SU-DHL-6 (cell line): ENCODE data around the gene MRPL42.

ENCODE experiments used
- H2AFZ ChIP-seq: fragments of 200-600 bp; sonication (generic); 2 replicates; pipeline ENCODE4 v1.6.1; 2014; ENCODE audit warnings: low read depth, mild to moderate bottlenecking, moderate library complexity, mixed read lengths, antibody characterized with exemption, low read length; ENCODE audit not compliant: severe bottlenecking
- H3F3A ChIP-seq: fragments of 200-600 bp; shearing (Covaris generic); 2 replicates; pipeline ENCODE4 v1.6.0; 2016; ENCODE audit warnings: antibody characterized with exemption, mild to moderate bottlenecking; ENCODE audit not compliant: insufficient read depth
- H3K27ac ChIP-seq: fragments of 200-600 bp; sonication (generic); 2 replicates; pipeline ENCODE4 v1.5.1; 2016; ENCODE audit warnings: low read depth, mild to moderate bottlenecking, low read length, moderate library complexity, mixed read lengths
- H3K27me3 ChIP-seq: fragments of 200-600 bp; sonication (generic), shearing (Covaris generic); 2 replicates; pipeline ENCODE4 v1.6.0; 2014; ENCODE audit warnings: mild to moderate bottlenecking, low read length
- H3K36me3 ChIP-seq: fragments of 200-600 bp; sonication (generic); 2 replicates; pipeline ENCODE4 v1.6.1; 2014; ENCODE audit warnings: mild to moderate bottlenecking, low read length, mixed read lengths
- H3K4me2 ChIP-seq: fragments of 300-600, 200-600 bp; shearing (Covaris generic), sonication (generic); 2 replicates; pipeline ENCODE4 v1.6.0; 2014; ENCODE audit warnings: low read length, low read depth, mild to moderate bottlenecking; ENCODE audit not compliant: poor library complexity, severe bottlenecking
- H3K4me3 ChIP-seq: fragments of 200-600 bp; sonication (generic); 2 replicates; pipeline ENCODE4 v1.5.1; 2014; ENCODE audit warnings: antibody characterized with exemption, low read length, mild to moderate bottlenecking, mixed read lengths; ENCODE audit not compliant: insufficient read depth, poor library complexity, severe bottlenecking
- H3K79me2 ChIP-seq: fragments of 200-600 bp; sonication (generic); 2 replicates; pipeline ENCODE4 v1.6.1; 2014; ENCODE audit warnings: mild to moderate bottlenecking, low read length, moderate library complexity; ENCODE audit not compliant: insufficient read depth
- H3K9ac ChIP-seq: fragments of 200-600 bp; sonication (generic); 2 replicates; pipeline ENCODE4 v1.7.0; 2014; ENCODE audit warnings: mild to moderate bottlenecking, low read length
- H3K9me2 ChIP-seq: fragments of 200-600 bp; sonication (generic); replicated peaks from 2 replicates; pipeline ENCODE4 v1.6.1; 2014; ENCODE audit warnings: low read length; ENCODE audit not compliant: insufficient read depth
- H3K9me3 ChIP-seq: fragments of 200-600 bp; sonication (generic); 2 replicates; pipeline ENCODE4 v1.6.1; 2014; ENCODE audit warnings: low read length, mixed read lengths; ENCODE audit not compliant: insufficient read depth
- H4K20me1 ChIP-seq: fragments of 200-600 bp; sonication (generic); 2 replicates; pipeline ENCODE4 v1.6.1; 2014; ENCODE audit warnings: low read depth, mild to moderate bottlenecking, antibody characterized with exemption, low read length, moderate library complexity, mixed read lengths
- EZH2phosphoT487 ChIP-seq: fragments of 200-600 bp; sonication (generic), shearing (Covaris generic); conservative IDR thresholded peaks from 2 replicates; pipeline ENCODE4 v1.6.1; 2018; ENCODE audit warnings: mild to moderate bottlenecking, antibody characterized with exemption, low read length, moderate library complexity, mixed read lengths
- TF ChIP-seq, protein P1 (sequence below): fragments of 200-600 bp; sonication (generic); IDR thresholded peaks from one replicate; pipeline ENCODE4 v1.5.1; 2017; ENCODE audit warnings: antibody characterized with exemption, mild to moderate bottlenecking, low read length, moderate library complexity; ENCODE audit not compliant: insufficient read depth, poor library complexity, severe bottlenecking

Gene MRPL42

DNA sequence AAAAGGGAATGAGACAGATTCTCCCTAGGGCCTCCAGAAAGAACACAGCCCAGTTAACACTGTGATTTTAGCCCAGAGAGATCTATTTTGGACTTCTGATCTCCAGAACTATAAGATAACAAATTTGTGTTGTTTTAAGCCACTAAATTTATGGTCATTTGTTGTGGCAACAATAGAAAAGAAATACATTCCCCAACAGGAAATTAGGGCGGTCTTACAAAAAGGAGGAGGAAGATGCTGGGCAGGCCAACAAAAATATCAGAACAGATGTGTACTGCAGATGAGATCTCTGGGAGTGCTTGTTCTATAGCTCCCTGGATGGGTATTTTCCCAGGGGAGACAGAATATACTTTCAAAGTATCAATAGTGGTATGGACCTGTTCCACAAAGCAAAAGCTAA, 73.2 kb downstream of the MRPL42 start:
- Histone ChIP-seq H3K36me3 (no peaks in the 10 kb centered on the region), H3K9me3 (no peaks in the 10 kb centered on the region), H3K79me2 (no peaks in the 10 kb centered on the region), H3K27ac (no peak overlapping the region), H3K27me3 (no peaks in the 10 kb centered on the region), H3K9ac (no peak overlapping the region), H4K20me1 (no peaks in the 10 kb centered on the region), H3F3A (no peaks in the 10 kb centered on the region), H3K9me2 (no peaks in the 10 kb centered on the region), H2AFZ (no peak overlapping the region), H3K4me3 (no peak overlapping the region), H3K4me2 (no peak overlapping the region)
- TF ChIP-seq, protein P1, sequence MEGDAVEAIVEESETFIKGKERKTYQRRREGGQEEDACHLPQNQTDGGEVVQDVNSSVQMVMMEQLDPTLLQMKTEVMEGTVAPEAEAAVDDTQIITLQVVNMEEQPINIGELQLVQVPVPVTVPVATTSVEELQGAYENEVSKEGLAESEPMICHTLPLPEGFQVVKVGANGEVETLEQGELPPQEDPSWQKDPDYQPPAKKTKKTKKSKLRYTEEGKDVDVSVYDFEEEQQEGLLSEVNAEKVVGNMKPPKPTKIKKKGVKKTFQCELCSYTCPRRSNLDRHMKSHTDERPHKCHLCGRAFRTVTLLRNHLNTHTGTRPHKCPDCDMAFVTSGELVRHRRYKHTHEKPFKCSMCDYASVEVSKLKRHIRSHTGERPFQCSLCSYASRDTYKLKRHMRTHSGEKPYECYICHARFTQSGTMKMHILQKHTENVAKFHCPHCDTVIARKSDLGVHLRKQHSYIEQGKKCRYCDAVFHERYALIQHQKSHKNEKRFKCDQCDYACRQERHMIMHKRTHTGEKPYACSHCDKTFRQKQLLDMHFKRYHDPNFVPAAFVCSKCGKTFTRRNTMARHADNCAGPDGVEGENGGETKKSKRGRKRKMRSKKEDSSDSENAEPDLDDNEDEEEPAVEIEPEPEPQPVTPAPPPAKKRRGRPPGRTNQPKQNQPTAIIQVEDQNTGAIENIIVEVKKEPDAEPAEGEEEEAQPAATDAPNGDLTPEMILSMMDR, result no peak
- no peak for TF ChIP-seq EZH2phosphoT487

DNA sequence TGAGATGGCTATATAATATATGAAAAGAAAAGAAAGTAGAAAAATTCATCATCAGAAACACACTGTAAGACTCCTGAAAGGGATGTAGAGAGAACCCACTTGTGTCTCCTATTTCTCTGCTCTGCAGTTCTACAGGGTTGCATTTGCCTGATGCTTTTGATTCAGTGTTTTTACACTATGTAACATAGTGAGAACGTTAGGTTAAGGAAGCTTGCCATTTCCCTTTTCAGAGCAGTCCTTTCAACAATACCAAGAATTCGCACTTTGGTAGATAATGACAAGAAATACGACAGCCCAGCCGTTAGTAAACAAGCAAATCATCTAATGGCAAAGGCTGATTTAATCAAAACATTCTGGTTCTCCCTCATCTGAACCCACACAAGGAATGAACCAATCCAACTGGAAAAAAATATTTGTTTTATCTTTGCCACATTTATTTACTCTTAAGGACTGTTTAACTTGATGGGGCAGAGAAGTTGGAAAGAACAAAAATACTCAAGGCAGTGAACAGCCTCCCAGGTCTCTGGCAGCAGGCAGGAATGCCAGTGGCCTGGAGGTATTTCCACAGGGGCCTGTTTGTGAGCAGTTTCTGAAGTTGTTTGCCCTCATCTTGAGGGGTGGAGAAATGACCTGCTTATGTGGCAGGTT, 74.4 kb downstream of the MRPL42 start:
- Histone ChIP-seq H4K20me1 (no peaks in the 10 kb centered on the region), H3K4me2 (no peak overlapping the region), H3K27me3 (no peaks in the 10 kb centered on the region), H2AFZ (no peak overlapping the region), H3K9me3 (no peaks in the 10 kb centered on the region), H3K79me2 (no peaks in the 10 kb centered on the region), H3K36me3 (no peaks in the 10 kb centered on the region), H3K27ac (no peak overlapping the region), H3K9me2 (no peaks in the 10 kb centered on the region), H3K4me3 (no peak overlapping the region), H3F3A (no peaks in the 10 kb centered on the region), H3K9ac (no peak overlapping the region)
- TF ChIP-seq, protein P1, result no peak
- TF ChIP-seq EZH2phosphoT487, result no peak

DNA sequence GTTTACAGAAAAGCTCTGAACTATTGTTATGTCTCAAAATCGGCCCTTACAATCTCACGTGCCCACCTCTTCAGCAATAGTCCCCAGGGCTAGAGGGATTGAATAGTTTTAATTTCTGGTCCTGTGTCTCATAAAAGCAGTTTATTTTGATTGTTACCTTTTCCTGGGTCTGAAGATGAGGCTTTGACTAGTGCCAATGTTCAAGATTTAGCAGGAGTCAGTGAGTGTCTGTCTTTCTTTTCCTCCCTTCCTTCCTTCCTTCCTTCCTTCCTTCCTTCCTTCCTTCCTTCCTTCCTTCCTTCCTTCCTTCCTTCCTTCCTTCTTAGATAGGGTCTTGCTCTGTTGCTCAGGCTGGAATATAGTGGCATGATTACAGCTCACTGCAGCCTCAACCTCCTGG, 80.5 kb downstream of the MRPL42 start:
- Histone ChIP-seq H3K9me3 (no peaks in the 10 kb centered on the region), H3F3A (no peaks in the 10 kb centered on the region), H3K79me2 (no peaks in the 10 kb centered on the region), H2AFZ (no peak overlapping the region), H3K9ac (no peak overlapping the region), H4K20me1 (no peaks in the 10 kb centered on the region), H3K4me3 (no peak overlapping the region), H3K36me3 (no peaks in the 10 kb centered on the region), H3K4me2 (no peak overlapping the region), H3K9me2 (no peaks in the 10 kb centered on the region), H3K27ac (no peak overlapping the region), H3K27me3 (no peaks in the 10 kb centered on the region)
- TF ChIP-seq, protein P1, result no peak
- TF ChIP-seq EZH2phosphoT487, result no peak

DNA sequence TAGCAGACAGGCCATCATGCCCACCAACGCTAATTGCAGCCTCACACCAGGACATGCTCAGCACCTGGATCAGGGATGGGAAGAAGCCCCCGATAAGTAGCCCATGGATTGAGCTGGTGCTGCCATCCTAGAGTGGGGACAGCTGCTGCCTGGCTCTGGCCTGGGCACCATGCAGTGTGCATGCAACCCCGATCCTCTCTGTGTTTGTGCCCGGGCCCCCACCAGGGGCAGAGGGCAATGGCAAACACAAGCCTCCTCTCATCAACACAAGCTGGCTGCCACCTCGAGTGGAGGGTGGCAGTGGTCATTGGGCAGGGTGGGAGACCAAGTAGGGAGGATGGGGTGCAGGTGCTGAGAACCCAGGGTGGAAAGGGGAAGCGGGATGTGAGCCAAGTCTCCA, 81.9 kb downstream of the MRPL42 start:
- no peak overlapping the region for H3K9ac ChIP-seq
- H3K79me2 ChIP-seq, result no peaks in the 10 kb centered on the region
- no peaks in the 10 kb centered on the region for H4K20me1 ChIP-seq
- H3K27ac ChIP-seq, result no peak overlapping the region
- no peaks in the 10 kb centered on the region for H3K9me3 ChIP-seq
- H3F3A ChIP-seq, result no peaks in the 10 kb centered on the region
- H3K4me2 ChIP-seq, result no peak overlapping the region
- H3K4me3 ChIP-seq, result no peak overlapping the region
- no peak overlapping the region for H2AFZ ChIP-seq
- H3K36me3 ChIP-seq, result no peaks in the 10 kb centered on the region
- no peaks in the 10 kb centered on the region for H3K9me2 ChIP-seq
- TF ChIP-seq, protein P1, result no peak
- no peak for TF ChIP-seq EZH2phosphoT487
- H3K27me3 ChIP-seq, result no peaks in the 10 kb centered on the region
